Memory B cell (primary cell): ENCODE results near the gene EDDM13.
"Not testable (repeated sequence)": the region's sequence is repeated elsewhere in the genome, so short reads cannot be mapped to it uniquely, and the experiment has no call there.

Experiments
- ATAC-seq: fragments of 150-1000 bp; cut with Tn5 transposase; 2 replicates; pipeline ENCODE4 v1.10.0; 2021; ENCODE audit warnings: low read depth, mild to moderate bottlenecking, moderate library complexity
- DNase-seq, 2 donors: peaks; one replicate each; pipeline ENCODE4 v3.0.0; 2022; ENCODE audit warnings: low spot score in 2 of 2
- H3K27ac Mint-ChIP-seq: one replicate; pipeline ENCODE4 v1.8.0; 2022; ENCODE audit warnings: mild to moderate bottlenecking, moderate library complexity, mixed read lengths
- H3K27me3 Mint-ChIP-seq: one replicate; pipeline ENCODE4 v1.8.0; 2022; ENCODE audit warnings: mixed read lengths
- H3K36me3 Mint-ChIP-seq: one replicate; pipeline ENCODE4 v1.8.0; 2022; ENCODE audit warnings: mild to moderate bottlenecking, mixed read lengths
- H3K4me1 Mint-ChIP-seq: one replicate; pipeline ENCODE4 v1.8.0; 2022; ENCODE audit warnings: mixed read lengths
- H3K4me3 Mint-ChIP-seq: one replicate; pipeline ENCODE4 v1.8.0; 2022; ENCODE audit warnings: mild to moderate bottlenecking, moderate library complexity, mixed read lengths
- H3K9me3 Mint-ChIP-seq: one replicate; pipeline ENCODE4 v1.8.0; 2022; ENCODE audit warnings: mixed read lengths

The EDDM13 gene

DNA sequence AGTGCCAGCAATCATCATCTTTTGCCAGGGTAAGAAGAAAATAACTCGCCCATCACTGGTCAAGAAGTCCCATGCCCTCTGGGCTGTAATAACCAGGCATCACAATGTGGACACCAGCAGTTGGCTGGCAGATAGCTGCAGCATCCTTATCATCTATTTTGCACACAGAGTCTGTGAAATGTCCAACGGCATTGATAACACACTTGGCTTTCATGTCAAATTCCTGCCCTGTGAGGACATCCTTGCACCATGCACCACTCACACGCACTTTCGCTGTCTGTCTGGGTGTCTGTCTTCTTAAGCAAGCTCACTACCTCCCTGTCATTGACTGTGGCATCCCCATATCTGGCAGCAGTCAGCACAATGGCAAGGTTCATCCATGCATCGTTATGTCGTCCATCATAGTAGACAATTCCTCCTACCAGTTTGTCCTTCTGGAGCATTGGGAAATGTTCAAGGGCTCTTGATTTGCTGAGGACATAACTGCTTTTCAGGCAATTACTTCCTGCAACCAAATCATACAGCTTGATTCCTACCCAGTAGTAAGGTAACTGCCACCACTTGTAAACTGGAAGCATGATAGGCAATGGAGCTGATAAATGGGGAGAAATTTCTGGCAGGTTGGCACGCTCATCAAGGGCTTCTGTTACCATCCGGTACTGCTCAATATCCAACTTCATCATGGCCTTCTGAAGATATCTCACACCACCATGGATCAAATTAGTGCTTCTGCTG lies 48.9 kb downstream of the EDDM13 start:
- no peak overlapping the region for H3K4me3 Mint-ChIP-seq
- no peak for ATAC-seq
- H3K27ac Mint-ChIP-seq = no peak overlapping the region
- peaks cover 3% of the 10 kb centered on the region for H3K9me3 Mint-ChIP-seq
- H3K27me3 Mint-ChIP-seq = no peaks in the 10 kb centered on the region
- no peak for DNase-seq
- H3K36me3 Mint-ChIP-seq = no peaks in the 10 kb centered on the region
- H3K4me1 Mint-ChIP-seq = peaks cover 9% of the 10 kb centered on the region

DNA sequence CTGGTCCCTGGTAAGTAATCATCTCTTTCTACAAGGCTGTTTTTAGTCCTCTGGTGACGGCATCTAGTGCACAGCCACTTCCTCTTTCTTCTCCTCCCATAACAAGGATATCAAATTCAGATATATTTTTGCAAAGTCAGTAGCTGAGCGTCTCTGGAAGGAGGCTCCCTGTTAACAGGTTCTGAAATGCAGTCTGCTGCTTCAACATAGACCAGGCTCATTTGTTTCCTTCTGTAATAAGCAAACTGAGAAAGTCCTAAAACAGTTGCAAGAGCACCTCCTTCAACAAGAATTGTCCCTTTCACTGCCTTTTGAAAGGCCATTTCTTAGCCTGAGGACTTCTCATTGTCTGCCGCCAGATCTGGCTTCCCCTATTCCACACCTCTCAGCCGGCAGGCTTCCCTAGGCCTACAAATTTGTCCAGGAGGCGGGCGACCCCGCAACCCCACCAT lies 49.5 kb downstream of the EDDM13 start:
- peaks cover 9% of the 10 kb centered on the region for H3K4me1 Mint-ChIP-seq
- no peaks in the 10 kb centered on the region for H3K27me3 Mint-ChIP-seq
- H3K27ac Mint-ChIP-seq = no peak overlapping the region
- ATAC-seq (peak; percentile 67), DNase-seq (no peak)
- no peak overlapping the region for H3K4me3 Mint-ChIP-seq
- no peaks in the 10 kb centered on the region for H3K36me3 Mint-ChIP-seq
- H3K9me3 Mint-ChIP-seq = peaks cover 3% of the 10 kb centered on the region

DNA sequence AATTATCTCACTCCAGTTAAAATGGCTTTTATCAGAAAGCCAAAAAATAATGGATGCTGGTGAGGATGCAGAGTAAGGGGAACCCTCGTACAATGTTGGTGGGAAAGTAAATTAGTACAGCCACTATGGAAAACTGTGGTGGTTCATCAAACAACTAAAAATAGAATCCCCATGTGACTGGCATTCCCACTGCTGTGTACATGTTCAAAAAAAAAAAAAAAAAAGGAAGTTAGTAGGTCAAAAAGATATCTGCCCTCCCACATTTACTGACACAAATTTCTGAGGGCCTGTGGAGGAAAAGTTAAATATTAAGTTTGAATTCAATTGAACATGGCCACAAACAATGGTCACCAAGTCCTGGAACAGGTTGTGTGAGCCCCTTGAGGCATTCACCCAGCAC lies 51.9 kb downstream of the EDDM13 start:
- H3K27me3 Mint-ChIP-seq = no peaks in the 10 kb centered on the region
- H3K9me3 Mint-ChIP-seq = peaks cover 3% of the 10 kb centered on the region
- H3K4me1 Mint-ChIP-seq = peaks cover 9% of the 10 kb centered on the region
- H3K36me3 Mint-ChIP-seq = no peaks in the 10 kb centered on the region
- H3K27ac Mint-ChIP-seq = no peak overlapping the region
- no peak overlapping the region for H3K4me3 Mint-ChIP-seq
- ATAC-seq (no peak), DNase-seq (no peak)

DNA sequence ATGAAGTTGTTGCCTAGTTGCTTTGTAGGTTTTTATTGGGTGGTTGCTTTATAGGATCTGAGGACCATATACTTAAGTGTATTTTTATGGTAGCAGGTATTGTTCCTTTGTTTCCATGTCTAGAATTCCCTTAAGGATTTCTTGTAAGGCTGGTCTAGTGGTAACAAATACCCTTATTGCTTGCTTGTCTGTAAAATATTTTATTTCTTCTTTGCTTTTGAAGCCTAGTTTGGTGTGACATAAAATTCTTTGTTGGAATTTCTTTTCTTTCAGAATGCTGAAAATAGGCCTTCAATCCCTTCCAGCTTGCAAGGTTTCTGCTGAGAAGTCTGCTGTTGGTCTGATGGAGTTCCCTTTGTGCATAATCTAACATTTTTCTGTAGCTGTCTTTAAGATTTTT lies 60.1 kb downstream of the EDDM13 start:
- peaks cover 2% of the 10 kb centered on the region for H3K27me3 Mint-ChIP-seq
- H3K4me3 Mint-ChIP-seq = no peak overlapping the region
- ATAC-seq = no peak
- H3K9me3 Mint-ChIP-seq = peaks cover 9% of the 10 kb centered on the region
- no peaks in the 10 kb centered on the region for H3K4me1 Mint-ChIP-seq
- H3K36me3 Mint-ChIP-seq = no peaks in the 10 kb centered on the region
- H3K27ac Mint-ChIP-seq = no peak overlapping the region
- no peak for DNase-seq

DNA sequence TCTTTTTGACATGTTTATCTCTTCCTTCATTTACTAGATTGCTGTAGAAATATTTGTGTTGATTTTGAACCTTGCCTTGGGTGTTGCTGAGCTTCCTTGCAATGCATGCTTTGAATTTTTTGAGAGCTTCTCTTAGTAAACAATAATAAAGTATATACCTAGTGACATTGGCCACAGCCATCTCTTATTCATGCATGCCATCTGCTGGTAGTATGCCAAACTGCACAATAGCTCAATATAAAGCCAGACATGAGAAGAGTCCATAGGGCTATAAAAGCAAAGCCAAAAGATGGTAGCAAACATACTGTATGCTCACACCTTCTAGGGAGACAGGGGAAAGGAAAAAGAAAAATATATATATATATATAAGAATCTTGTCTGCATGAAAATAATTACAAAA lies 61.0 kb downstream of the EDDM13 start:
- Mint-ChIP-seq H3K9me3 (peaks cover 9% of the 10 kb centered on the region), H3K4me1 (no peaks in the 10 kb centered on the region), H3K27ac (no peak overlapping the region), H3K4me3 (no peak overlapping the region), H3K36me3 (no peaks in the 10 kb centered on the region), H3K27me3 (peaks cover 2% of the 10 kb centered on the region)
- ATAC-seq (peak; percentile 65), DNase-seq (peak; percentile 45 to 47)

DNA sequence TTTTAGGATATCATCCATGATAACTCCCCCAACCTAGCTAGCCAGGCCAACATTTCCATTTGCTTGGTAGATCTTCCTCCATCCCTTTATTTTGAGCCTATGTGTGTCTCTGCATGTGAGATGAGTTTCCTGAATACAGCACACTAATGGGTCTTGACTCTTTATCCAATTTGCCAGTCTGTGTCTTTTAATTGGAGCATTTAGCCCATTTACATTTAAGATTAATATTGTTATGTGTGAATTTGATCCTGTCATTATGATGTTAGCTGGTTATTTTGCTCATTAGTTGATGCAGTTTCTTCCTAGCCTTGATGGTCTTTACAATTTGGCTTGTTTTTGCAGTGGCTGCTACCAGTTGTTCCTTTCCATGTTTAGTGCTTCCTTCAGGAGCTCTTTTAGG lies 62.8 kb downstream of the EDDM13 start:
- not testable (repeated sequence) for H3K36me3 Mint-ChIP-seq, H3K27me3 Mint-ChIP-seq, H3K4me3 Mint-ChIP-seq, ATAC-seq, DNase-seq, H3K9me3 Mint-ChIP-seq, H3K27ac Mint-ChIP-seq, H3K4me1 Mint-ChIP-seq

DNA sequence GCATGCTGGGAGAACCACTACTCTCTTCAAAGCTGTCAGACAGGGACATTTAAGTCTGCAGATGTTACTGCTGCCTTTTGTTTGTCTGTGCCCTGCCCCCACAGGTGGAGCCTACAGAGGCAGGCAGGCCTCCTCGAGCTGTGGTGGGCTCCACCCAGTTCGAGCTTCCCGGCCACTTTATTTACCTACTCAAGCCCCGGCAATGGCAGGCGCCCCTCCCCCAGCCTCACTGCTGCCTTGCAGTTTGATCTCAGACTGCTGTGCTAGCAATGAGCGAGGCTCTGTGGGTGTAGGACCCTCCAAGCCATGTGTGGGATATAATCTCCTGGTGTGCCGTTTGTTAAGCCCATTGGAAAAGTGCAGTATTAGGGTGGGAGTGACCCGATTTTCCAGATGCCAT lies 64.5 kb downstream of the EDDM13 start:
- not testable (repeated sequence) for H3K27ac Mint-ChIP-seq, H3K4me3 Mint-ChIP-seq, H3K4me1 Mint-ChIP-seq, H3K27me3 Mint-ChIP-seq, ATAC-seq, DNase-seq, H3K36me3 Mint-ChIP-seq
- H3K9me3 Mint-ChIP-seq = peaks cover 14% of the 10 kb centered on the region

DNA sequence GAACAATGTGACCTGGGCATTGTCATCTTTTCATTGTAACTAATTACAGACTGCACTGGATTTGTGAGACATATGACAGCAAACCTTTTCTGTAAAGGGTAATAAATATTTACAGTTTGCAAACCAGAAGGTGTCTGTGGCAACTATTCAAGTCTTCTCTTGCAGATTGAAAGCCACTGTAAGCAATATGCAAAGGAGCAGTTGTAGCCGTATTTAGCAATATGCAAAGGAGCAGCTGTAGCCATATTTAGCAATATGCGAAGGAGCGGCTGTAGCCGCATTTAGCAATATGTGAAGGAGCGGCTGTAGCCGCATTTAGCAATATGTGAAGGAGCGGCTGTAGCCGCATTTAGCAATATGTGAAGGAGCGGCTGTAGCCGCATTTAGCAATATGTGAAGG lies 66.5 kb downstream of the EDDM13 start:
- H3K9me3 Mint-ChIP-seq = peaks cover 18% of the 10 kb centered on the region
- not testable (repeated sequence) for H3K36me3 Mint-ChIP-seq, H3K4me1 Mint-ChIP-seq, H3K4me3 Mint-ChIP-seq, H3K27ac Mint-ChIP-seq, ATAC-seq, DNase-seq
- peaks cover 12% of the 10 kb centered on the region for H3K27me3 Mint-ChIP-seq

DNA sequence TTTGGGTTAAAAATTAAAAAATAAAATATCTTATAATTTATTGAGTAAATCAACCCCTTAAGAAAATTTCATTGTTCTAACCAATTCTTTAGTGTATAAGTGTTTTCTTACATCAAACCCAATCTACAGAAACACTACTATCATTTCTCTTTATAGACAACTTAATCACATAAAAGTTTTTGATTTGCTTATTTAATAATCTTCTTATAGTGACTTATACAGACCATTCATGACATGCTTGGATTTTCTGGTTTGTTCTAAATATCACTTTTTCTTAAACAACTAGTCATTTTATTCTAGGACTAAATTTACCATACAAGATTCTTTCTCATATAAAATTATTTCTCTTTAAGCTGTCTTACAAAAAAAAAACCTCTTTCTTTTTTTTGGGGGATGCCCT lies 69.4 kb downstream of the EDDM13 start:
- H3K4me1 Mint-ChIP-seq = no peaks in the 10 kb centered on the region
- peaks cover 11% of the 10 kb centered on the region for H3K9me3 Mint-ChIP-seq
- DNase-seq = no peak
- no peak overlapping the region for H3K4me3 Mint-ChIP-seq
- no peak for ATAC-seq
- H3K27me3 Mint-ChIP-seq = peaks cover 12% of the 10 kb centered on the region
- H3K27ac Mint-ChIP-seq = no peak overlapping the region
- H3K36me3 Mint-ChIP-seq = peaks cover 2% of the 10 kb centered on the region

DNA sequence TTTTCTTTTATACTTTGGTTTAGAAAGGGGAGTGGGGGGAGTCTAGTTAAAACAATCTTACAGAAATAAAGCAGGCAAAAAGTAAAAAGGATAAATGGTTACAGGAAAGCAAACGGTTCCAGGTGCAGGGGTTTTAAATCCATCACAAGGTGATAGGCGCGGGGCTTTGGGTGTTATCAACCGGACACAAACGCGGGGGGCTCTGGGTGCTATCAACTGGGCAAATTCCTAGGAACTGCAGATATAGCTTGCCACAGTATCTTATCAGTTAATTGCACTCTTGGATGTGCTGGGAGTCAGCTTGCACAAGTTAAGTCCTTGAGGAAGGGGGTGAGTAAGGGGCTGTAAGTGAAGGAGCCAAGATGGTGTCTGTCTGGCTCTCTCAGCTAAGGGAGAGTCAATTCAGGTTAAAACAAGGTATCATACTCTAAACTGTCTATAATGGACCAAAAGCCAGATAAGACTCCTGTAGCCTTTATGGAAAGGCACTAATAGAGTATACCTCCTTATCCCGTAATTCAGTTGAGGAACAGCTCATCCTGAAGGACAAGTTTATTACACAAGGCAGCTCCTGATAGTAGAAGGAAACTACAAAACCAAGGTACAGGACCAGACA lies 74.7 kb downstream of the EDDM13 start:
- no peak overlapping the region for H3K4me3 Mint-ChIP-seq
- peaks cover 2% of the 10 kb centered on the region for H3K4me1 Mint-ChIP-seq
- H3K36me3 Mint-ChIP-seq = peaks cover 2% of the 10 kb centered on the region

DNA sequence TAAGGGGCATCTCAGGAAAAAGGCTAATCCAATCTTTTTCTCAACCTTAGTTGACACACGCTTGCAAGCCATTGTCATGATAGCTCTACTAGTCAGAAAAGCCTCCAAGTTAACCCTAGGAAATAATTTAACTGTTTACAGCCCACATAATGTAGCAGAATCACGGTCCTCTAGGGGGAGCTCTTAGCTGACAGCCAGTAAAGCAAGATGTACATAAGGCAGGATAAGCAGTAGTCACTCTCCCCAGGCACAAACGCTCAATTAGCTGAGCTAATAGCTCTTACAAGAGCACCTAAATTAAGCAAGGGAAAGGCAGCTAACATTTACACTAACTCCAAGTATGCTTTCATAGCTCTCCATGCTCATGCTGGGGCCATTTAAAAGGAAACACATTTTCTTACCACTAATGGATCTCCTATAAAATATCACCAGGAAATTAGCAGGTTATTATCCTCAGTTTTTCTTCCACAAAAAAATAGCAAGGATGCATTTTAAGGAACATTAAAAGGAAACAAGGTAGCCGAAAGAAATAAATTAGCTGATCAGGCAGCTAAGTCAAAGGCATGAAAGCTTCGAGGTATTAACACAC lies 75.8 kb downstream of the EDDM13 start:
- no peak for ATAC-seq
- no peak for DNase-seq
- no peaks in the 10 kb centered on the region for H3K36me3 Mint-ChIP-seq
- no peak overlapping the region for H3K27ac Mint-ChIP-seq
- peaks cover 2% of the 10 kb centered on the region for H3K4me1 Mint-ChIP-seq
- no peaks in the 10 kb centered on the region for H3K9me3 Mint-ChIP-seq
- H3K4me3 Mint-ChIP-seq = no peak overlapping the region
- no peaks in the 10 kb centered on the region for H3K27me3 Mint-ChIP-seq

More for the DNA sequence above, 74.7 kb downstream of the EDDM13 start:
- DNase-seq (no peak), ATAC-seq (no peak)
- Mint-ChIP-seq H3K27ac (no peak overlapping the region), H3K9me3 (peaks cover 6% of the 10 kb centered on the region), H3K27me3 (peaks cover 8% of the 10 kb centered on the region)

DNA sequence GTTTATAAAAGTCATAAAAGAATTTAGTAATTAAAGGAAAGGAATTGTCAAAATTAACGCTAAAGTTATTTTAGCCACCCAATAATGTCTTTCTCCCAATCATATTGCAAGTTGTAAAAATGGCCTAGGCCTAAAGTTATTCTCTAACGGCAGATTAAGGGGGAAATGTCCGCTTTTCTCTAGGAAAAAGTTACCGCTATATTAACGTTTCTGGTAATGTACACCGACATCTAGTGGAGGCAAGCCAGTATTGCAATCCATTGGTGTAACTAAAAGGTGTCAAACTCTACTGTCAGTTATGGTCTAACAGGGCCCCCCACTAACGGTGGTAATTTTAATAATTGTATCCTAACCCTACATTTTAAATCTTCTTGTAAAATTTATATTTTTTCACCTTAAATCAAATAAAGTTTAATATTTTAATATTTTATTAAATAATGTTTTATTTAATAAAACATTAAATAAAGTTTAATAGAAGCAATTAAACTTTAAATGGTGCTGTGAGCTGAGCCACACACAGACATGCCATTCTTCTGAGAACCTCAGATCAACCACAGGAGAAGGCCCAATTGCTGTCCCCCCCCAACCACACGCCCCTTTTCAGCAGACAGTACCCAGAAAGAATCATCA lies 78.0 kb downstream of the EDDM13 start:
- no peaks in the 10 kb centered on the region for H3K9me3 Mint-ChIP-seq
- no peaks in the 10 kb centered on the region for H3K36me3 Mint-ChIP-seq
- DNase-seq (peak; percentile 27 to 51), ATAC-seq (peak; percentile 58)
- H3K27ac Mint-ChIP-seq = peak overlapping the region; percentile 48
- no peak overlapping the region for H3K4me3 Mint-ChIP-seq
- no peaks in the 10 kb centered on the region for H3K27me3 Mint-ChIP-seq
- peaks cover 2% of the 10 kb centered on the region for H3K4me1 Mint-ChIP-seq

DNA sequence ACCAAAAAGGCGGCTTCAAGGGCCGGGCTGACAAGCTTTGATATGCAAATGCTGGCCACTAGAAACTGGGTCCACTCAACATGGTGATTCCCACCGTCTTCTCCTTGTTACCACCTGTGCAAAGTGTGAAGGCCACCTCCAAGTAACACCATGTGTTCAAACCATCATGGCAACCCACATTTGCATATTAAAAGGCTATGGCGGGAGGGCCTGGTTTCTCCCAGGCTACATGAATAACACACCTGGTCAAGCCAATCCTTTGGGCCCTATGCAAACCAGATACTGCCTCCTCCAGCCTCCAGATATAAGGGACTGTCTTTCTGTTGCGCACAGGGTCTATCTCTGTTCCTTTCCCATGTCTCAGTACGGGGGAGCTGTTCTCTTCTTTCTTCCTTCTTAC lies 78.7 kb downstream of the EDDM13 start:
- H3K9me3 Mint-ChIP-seq = no peaks in the 10 kb centered on the region
- H3K4me3 Mint-ChIP-seq = no peak overlapping the region
- DNase-seq = no peak
- peaks cover 2% of the 10 kb centered on the region for H3K4me1 Mint-ChIP-seq
- H3K36me3 Mint-ChIP-seq = no peaks in the 10 kb centered on the region
- no peak for ATAC-seq
- H3K27me3 Mint-ChIP-seq = no peaks in the 10 kb centered on the region
- H3K27ac Mint-ChIP-seq = no peak overlapping the region

DNA sequence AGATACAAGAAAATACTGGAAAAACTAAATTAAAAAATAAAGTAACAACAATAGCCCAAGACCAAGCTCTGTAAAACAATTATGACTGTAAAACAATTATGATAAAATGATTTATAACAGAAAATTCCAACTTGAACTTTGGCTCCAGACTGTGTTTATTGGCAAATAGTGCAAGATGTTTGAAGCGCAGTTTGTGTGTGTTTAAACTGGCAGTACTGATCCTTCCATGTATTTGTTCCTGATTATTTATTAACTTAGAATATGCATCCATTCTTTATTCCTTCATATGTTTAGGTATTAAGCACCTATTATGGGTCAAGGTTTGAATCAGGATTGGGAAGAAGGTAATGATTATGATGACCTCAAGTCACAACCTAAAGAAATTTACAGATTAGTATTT lies 83.0 kb downstream of the EDDM13 start:
- H3K27ac Mint-ChIP-seq = no peak overlapping the region
- ATAC-seq (no peak), DNase-seq (no peak)
- H3K9me3 Mint-ChIP-seq = peaks cover 19% of the 10 kb centered on the region
- H3K4me3 Mint-ChIP-seq = no peak overlapping the region
- no peaks in the 10 kb centered on the region for H3K4me1 Mint-ChIP-seq
- no peaks in the 10 kb centered on the region for H3K27me3 Mint-ChIP-seq
- peaks cover 22% of the 10 kb centered on the region for H3K36me3 Mint-ChIP-seq
